Tibial nerve (tissue), 4 donors: Measurements from ENCODE around the gene PPARGC1A. TPM values are rescaled to one million over a fixed set of nuclear protein-coding genes. Genes with fewer than 3 reads are reported as not detected.

Experiments used
- DNase-seq, 2 donors: peaks; one replicate each; pipeline ENCODE4 v3.0.0-alpha.2; 2019; ENCODE audit warnings: low spot score in 2 of 2
- H3K27ac ChIP-seq, 4 donors: fragments of 200-600 bp; sonication (generic) in 3 of 4; one replicate each; pipeline ENCODE4 v1.5.1; 2017 to 2019; ENCODE audit warnings: mild to moderate bottlenecking in 1 of 4
- H3K27me3 ChIP-seq, 2 donors: fragments of 200-600 bp; sonication (generic) in 1 of 2; one replicate each; pipeline versions ENCODE4 v1.5.1 to v1.6.0; 2017 to 2019
- H3K36me3 ChIP-seq, 3 donors: fragments of 200-600 bp; sonication (generic); one replicate each; pipeline ENCODE4 v1.5.1; 2018 to 2019
- H3K4me1 ChIP-seq, 4 donors: fragments of 200-600 bp; sonication (generic) in 3 of 4; one replicate each; pipeline ENCODE4 v1.5.1; 2017 to 2019
- H3K4me3 ChIP-seq, 4 donors: fragments of 200-600 bp; sonication (generic) in 3 of 4; one replicate each; pipeline ENCODE4 v1.5.1; 2017 to 2019; ENCODE audit warnings: mild to moderate bottlenecking in 1 of 4, moderate library complexity in 1 of 4
- H3K9me3 ChIP-seq, 4 donors: fragments of 200-600 bp; sonication (generic) in 3 of 4; one replicate each; pipeline ENCODE4 v1.5.1; 2017 to 2019
- CTCF ChIP-seq, 5 experiments: fragments of 200-600 bp in 3 of 5; fragments of 450-650 bp in 2 of 5; sonication (generic) in 3 of 5; IDR thresholded peaks; one replicate each; pipeline ENCODE4 v1.5.1; 2016 to 2019; ENCODE audit warnings: antibody characterized with exemption in 5 of 5, mild to moderate bottlenecking in 3 of 5, moderate library complexity in 2 of 5
- EP300 ChIP-seq, 2 donors: sonication (generic); formaldehyde crosslinking; IDR thresholded peaks; one replicate each; pipeline ENCODE4 v1.6.1; 2017; ENCODE audit warnings: antibody characterized with exemption in 2 of 2, mild to moderate bottlenecking in 1 of 2
- POLR2A ChIP-seq, 2 donors: fragments of 450-650 bp; IDR thresholded peaks; one replicate each; pipeline ENCODE4 v1.6.1; 2017; ENCODE audit warnings: antibody characterized with exemption in 2 of 2, mild to moderate bottlenecking in 2 of 2, moderate library complexity in 2 of 2
- WGBS, 2 donors: methylation state at CpG; one replicate each; pipeline ENCODE4 v1.1.5; 2018; 5-methylcytosine and 5-hydroxymethylcytosine counted together
- total RNA-seq, 4 donors: library from RNA; depleted of rRNA; stranded (reverse); fragments of >200 nt; gene quantifications; one replicate each; pipeline ENCODE4 v1.1.0, GENCODE V29; 2016

Gene PPARGC1A
- total RNA-seq, 4 donors from 2014 or later = 4.6 to 14.7 (median 6.8) TPM

GRCh38 chr4:23873717-23874535, 15.9 kb downstream of the PPARGC1A start:
- H3K4me3 ChIP-seq = no peak overlapping the region
- no peak for DNase-seq
- no peaks in the 10 kb centered on the region for H3K27me3 ChIP-seq
- no peaks in the 10 kb centered on the region for H3K9me3 ChIP-seq
- TF ChIP-seq EP300 (IDR thresholded peaks at IDR 0.05) (no peak), POLR2A (IDR thresholded peaks at IDR 0.05) (no peak), CTCF (IDR thresholded peaks at IDR 0.05) (no peak)
- no peak overlapping the region for H3K27ac ChIP-seq
- H3K4me1 ChIP-seq = peaks cover 0 to 7% (median 0%) of the 10 kb centered on the region in 4 donors
- WGBS, 2 donors = 58 to 66% methylated on average over 7 of the region's 7 CpGs
- no peaks in the 10 kb centered on the region for H3K36me3 ChIP-seq

- no peak overlapping the region for H3K27ac ChIP-seq
- WGBS, 2 donors = 74 to 80% methylated on average over 2 of the region's 2 CpGs
- no peak for DNase-seq
Measured at GRCh38 chr4:23871426-23871825, 18.4 kb downstream of the PPARGC1A start.

GRCh38 chr4:23866450-23867075, 23.3 kb downstream of the PPARGC1A start:
- TF ChIP-seq CTCF (IDR thresholded peaks at IDR 0.05) = no peak
- TF ChIP-seq POLR2A (IDR thresholded peaks at IDR 0.05) = no peak
- no peak for TF ChIP-seq EP300 (IDR thresholded peaks at IDR 0.05)
- H3K4me1 ChIP-seq = no peaks in the 10 kb centered on the region
- H3K4me3 ChIP-seq = no peak overlapping the region
- H3K27ac ChIP-seq = no peak overlapping the region
- no peaks in the 10 kb centered on the region for H3K9me3 ChIP-seq
- no peak for DNase-seq
- 87 to 88% methylated on average over 11 of the region's 11 CpGs for WGBS, 2 donors
- H3K36me3 ChIP-seq = no peaks in the 10 kb centered on the region
- no peaks in the 10 kb centered on the region for H3K27me3 ChIP-seq

More at GRCh38 chr4:23871426-23871825, 18.4 kb downstream of the PPARGC1A start:
- Histone ChIP-seq H3K27me3 (no peaks in the 10 kb centered on the region), H3K4me3 (no peak overlapping the region), H3K36me3 (no peaks in the 10 kb centered on the region), H3K9me3 (no peaks in the 10 kb centered on the region), H3K4me1 (no peaks in the 10 kb centered on the region)
- no peak for TF ChIP-seq POLR2A (IDR thresholded peaks at IDR 0.05)
- TF ChIP-seq EP300 (IDR thresholded peaks at IDR 0.05) = no peak
- no peak for TF ChIP-seq CTCF (IDR thresholded peaks at IDR 0.05)

- WGBS, 2 donors = 73 to 88% methylated on average over 1 of the region's 1 CpG
- TF ChIP-seq CTCF (IDR thresholded peaks at IDR 0.05) (no peak), POLR2A (IDR thresholded peaks at IDR 0.05) (no peak), EP300 (IDR thresholded peaks at IDR 0.05) (no peak)
- no peaks in the 10 kb centered on the region for H3K9me3 ChIP-seq
Measured at GRCh38 chr4:23861897-23862296, 27.9 kb downstream of the PPARGC1A start.

GRCh38 chr4:23860919-23861318, 28.9 kb downstream of the PPARGC1A start:
- H3K27ac ChIP-seq = no peak overlapping the region
- 89 to 91% methylated on average over 3 of the region's 3 CpGs for WGBS, 2 donors

More at GRCh38 chr4:23861897-23862296, 27.9 kb downstream of the PPARGC1A start:
- Histone ChIP-seq H3K4me3 (no peak overlapping the region), H3K36me3 (no peaks in the 10 kb centered on the region), H3K27ac (no peak overlapping the region), H3K27me3 (no peaks in the 10 kb centered on the region), H3K4me1 (peaks cover 0 to 5% (median 0%) of the 10 kb centered on the region in 4 donors)
- DNase-seq = no peak

More at GRCh38 chr4:23860919-23861318, 28.9 kb downstream of the PPARGC1A start:
- Histone ChIP-seq H3K9me3 (no peaks in the 10 kb centered on the region), H3K4me1 (peaks cover 0 to 14% (median 0%) of the 10 kb centered on the region in 4 donors), H3K27me3 (no peaks in the 10 kb centered on the region), H3K4me3 (no peak overlapping the region), H3K36me3 (no peaks in the 10 kb centered on the region)
- no peak for TF ChIP-seq POLR2A (IDR thresholded peaks at IDR 0.05)
- no peak for TF ChIP-seq CTCF (IDR thresholded peaks at IDR 0.05)
- no peak for TF ChIP-seq EP300 (IDR thresholded peaks at IDR 0.05)
- DNase-seq = no peak
